GM12878 (cell line): ENCODE results near the gene PTPRH.

Experiments used
- FOXM1 ChIP-seq: IDR thresholded peaks from 2 replicates; pipeline ENCODE4 v1.6.1; 2012; ENCODE audit warnings: low read depth, mild to moderate bottlenecking, inconsistent platforms, low read length, moderate library complexity
- HDGF ChIP-seq: fragments of 450-650 bp; IDR thresholded peaks from 2 replicates; pipeline ENCODE4 v1.6.1; 2016; ENCODE audit warnings: antibody characterized with exemption
- JUND ChIP-seq: IDR thresholded peaks from 2 replicates; pipeline ENCODE4 v1.6.1; 2012; ENCODE audit warnings: low read depth, mild to moderate bottlenecking, low read length, improper control_type of control experiment, moderate library complexity
- MTA3 ChIP-seq: IDR thresholded peaks from 2 replicates; pipeline ENCODE4 v1.6.1; 2012; ENCODE audit warnings: low read length, inconsistent platforms, borderline replicate concordance
- SP1 ChIP-seq: IDR thresholded peaks from one replicate; pipeline ENCODE4 v1.6.1; 2011; ENCODE audit warnings: low read depth, low read length
- TF ChIP-seq, protein P1 (sequence below), 3 experiments: IDR thresholded peaks in 2 of 3; conservative IDR thresholded peaks in 1 of 3; 2 replicates each; pipeline ENCODE4 v1.5.1; 2011; ENCODE audit warnings: low read depth in 3 of 3, low read length in 3 of 3, mild to moderate bottlenecking in 3 of 3, control low read depth in 2 of 3, moderate library complexity in 2 of 3, inconsistent platforms in 1 of 3, mixed read lengths in 1 of 3; ENCODE audit not compliant: control insufficient read depth in 2 of 3, insufficient read depth in 1 of 3; ENCODE audit errors: extremely low read depth in 1 of 3
- TF ChIP-seq, protein P2 (sequence below): fragments of 450-650 bp; IDR thresholded peaks from 2 replicates; pipeline ENCODE4 v1.6.1; 2018; ENCODE audit warnings: mild to moderate bottlenecking, low read depth, moderate library complexity; ENCODE audit not compliant: partially characterized antibody
- TF ChIP-seq, protein P3 (sequence below): IDR thresholded peaks from 2 replicates; pipeline ENCODE4 v1.6.1; 2011; ENCODE audit warnings: low read depth, low read length, improper control_type of control experiment, borderline replicate concordance
- TF ChIP-seq, protein P4 (sequence below): IDR thresholded peaks from 2 replicates; pipeline ENCODE4 v1.6.1; 2012; ENCODE audit warnings: low read depth, low read length, improper control_type of control experiment

DNA sequence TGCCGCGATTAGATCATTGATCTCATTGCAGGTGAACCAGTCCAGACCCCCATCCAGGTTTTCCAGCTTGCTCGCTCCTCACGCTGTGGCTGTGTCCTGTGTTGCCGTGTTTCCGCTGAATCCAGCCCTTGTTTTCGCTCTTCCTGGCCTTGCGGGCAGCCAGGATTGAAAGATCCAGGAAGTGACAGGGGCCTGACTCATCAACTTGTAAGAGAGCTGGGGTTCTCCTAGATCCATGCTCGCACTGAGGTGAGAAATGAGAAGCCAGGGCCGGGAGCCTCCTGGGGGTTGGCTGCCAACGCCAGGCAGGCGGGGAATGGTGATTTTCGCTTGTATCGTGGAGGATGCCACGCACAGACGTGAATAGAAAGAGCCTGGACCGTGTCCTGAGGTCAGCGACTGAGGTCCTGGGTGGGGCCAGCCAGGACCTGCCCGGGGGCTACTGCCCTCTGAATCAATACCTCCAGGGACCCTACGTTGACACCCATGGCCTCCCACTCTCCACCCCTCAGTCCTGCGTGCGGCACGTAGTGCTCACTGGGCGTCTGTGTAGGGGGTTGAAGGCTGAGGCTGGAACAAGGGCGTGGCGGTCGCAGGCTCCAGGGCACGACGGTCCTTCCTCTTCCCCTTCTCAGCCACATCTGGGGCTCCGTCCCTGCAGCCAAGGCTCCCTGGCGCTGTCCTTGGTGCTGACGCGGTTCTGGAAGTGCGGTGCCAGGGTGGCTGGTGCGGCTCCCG lies 7.3 kb upstream of the PTPRH start:
- TF ChIP-seq, protein P1, sequence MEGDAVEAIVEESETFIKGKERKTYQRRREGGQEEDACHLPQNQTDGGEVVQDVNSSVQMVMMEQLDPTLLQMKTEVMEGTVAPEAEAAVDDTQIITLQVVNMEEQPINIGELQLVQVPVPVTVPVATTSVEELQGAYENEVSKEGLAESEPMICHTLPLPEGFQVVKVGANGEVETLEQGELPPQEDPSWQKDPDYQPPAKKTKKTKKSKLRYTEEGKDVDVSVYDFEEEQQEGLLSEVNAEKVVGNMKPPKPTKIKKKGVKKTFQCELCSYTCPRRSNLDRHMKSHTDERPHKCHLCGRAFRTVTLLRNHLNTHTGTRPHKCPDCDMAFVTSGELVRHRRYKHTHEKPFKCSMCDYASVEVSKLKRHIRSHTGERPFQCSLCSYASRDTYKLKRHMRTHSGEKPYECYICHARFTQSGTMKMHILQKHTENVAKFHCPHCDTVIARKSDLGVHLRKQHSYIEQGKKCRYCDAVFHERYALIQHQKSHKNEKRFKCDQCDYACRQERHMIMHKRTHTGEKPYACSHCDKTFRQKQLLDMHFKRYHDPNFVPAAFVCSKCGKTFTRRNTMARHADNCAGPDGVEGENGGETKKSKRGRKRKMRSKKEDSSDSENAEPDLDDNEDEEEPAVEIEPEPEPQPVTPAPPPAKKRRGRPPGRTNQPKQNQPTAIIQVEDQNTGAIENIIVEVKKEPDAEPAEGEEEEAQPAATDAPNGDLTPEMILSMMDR (IDR thresholded peaks at IDR 0.05 in 2 of 3, conservative IDR thresholded peaks at IDR 0.05 in 1 of 3; ENCODE audit: control insufficient read depth in 2 of 3, extremely low read depth in 1 of 3, insufficient read depth in 1 of 3, low read depth in 3 of 3, low read length in 3 of 3) = no peak
- TF ChIP-seq FOXM1 (no peak), SP1 (peak; percentile 86), MTA3 (no peak), HDGF (no peak), JUND (no peak)
- TF ChIP-seq, protein P2, sequence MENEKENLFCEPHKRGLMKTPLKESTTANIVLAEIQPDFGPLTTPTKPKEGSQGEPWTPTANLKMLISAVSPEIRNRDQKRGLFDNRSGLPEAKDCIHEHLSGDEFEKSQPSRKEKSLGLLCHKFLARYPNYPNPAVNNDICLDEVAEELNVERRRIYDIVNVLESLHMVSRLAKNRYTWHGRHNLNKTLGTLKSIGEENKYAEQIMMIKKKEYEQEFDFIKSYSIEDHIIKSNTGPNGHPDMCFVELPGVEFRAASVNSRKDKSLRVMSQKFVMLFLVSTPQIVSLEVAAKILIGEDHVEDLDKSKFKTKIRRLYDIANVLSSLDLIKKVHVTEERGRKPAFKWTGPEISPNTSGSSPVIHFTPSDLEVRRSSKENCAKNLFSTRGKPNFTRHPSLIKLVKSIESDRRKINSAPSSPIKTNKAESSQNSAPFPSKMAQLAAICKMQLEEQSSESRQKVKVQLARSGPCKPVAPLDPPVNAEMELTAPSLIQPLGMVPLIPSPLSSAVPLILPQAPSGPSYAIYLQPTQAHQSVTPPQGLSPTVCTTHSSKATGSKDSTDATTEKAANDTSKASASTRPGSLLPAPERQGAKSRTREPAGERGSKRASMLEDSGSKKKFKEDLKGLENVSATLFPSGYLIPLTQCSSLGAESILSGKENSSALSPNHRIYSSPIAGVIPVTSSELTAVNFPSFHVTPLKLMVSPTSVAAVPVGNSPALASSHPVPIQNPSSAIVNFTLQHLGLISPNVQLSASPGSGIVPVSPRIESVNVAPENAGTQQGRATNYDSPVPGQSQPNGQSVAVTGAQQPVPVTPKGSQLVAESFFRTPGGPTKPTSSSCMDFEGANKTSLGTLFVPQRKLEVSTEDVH = no peak
- TF ChIP-seq, protein P3, sequence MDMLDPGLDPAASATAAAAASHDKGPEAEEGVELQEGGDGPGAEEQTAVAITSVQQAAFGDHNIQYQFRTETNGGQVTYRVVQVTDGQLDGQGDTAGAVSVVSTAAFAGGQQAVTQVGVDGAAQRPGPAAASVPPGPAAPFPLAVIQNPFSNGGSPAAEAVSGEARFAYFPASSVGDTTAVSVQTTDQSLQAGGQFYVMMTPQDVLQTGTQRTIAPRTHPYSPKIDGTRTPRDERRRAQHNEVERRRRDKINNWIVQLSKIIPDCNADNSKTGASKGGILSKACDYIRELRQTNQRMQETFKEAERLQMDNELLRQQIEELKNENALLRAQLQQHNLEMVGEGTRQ = no peak
- TF ChIP-seq, protein P4, sequence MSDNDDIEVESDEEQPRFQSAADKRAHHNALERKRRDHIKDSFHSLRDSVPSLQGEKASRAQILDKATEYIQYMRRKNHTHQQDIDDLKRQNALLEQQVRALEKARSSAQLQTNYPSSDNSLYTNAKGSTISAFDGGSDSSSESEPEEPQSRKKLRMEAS = no peak
